SK-N-SH treated with all-trans-retinoic acid at 6 μM for 48 hours (cell line): Measurements from ENCODE around the gene ITIH4.
A peak's percentile ranks its signal among the peaks of the same experiment; 100 is the strongest.

ENCODE experiments used
- ATAC-seq: fragments of 200-7000 bp; cut with Tn5 transposase; 3 replicates; pipeline ENCODE4 v1.9.1; 2020; ENCODE audit warnings: mild to moderate bottlenecking, moderate library complexity
- ARNTL ChIP-seq: fragments of 450-650 bp; formaldehyde crosslinking; IDR thresholded peaks from 2 replicates; pipeline ENCODE4 v1.5.0; 2020; ENCODE audit warnings: low read depth, mild to moderate bottlenecking, moderate library complexity, borderline replicate concordance
- BACH2 ChIP-seq: fragments of 250-450 bp; sonication (Bioruptor Pico); IDR thresholded peaks from 2 replicates; pipeline ENCODE4 v1.9.0; 2021; ENCODE audit warnings: mild to moderate bottlenecking, borderline replicate concordance
- CSDC2 ChIP-seq: fragments of 250-450 bp; sonication (Bioruptor Pico); IDR thresholded peaks from 2 replicates; pipeline ENCODE4 v1.5.0; 2020; ENCODE audit warnings: mild to moderate bottlenecking, moderate library complexity
- CSRNP3 ChIP-seq: fragments of 250-450 bp; sonication (Bioruptor Pico); IDR thresholded peaks from 2 replicates; pipeline ENCODE4 v1.5.1; 2021; ENCODE audit warnings: mild to moderate bottlenecking, moderate library complexity
- ESRRG ChIP-seq: fragments of 250-450 bp; sonication (Bioruptor Pico); IDR thresholded peaks from 2 replicates; pipeline ENCODE4 v1.6.1; 2021; ENCODE audit warnings: mild to moderate bottlenecking
- GLIS3 ChIP-seq: fragments of 250-450 bp; sonication (Bioruptor Pico); IDR thresholded peaks from 2 replicates; pipeline ENCODE4 v1.5.0; 2020; ENCODE audit warnings: mild to moderate bottlenecking, moderate library complexity
- ISL1 ChIP-seq: fragments of 250-450 bp; sonication (Bioruptor Pico); IDR thresholded peaks from 2 replicates; pipeline ENCODE4 v2.1.2; 2022; ENCODE audit warnings: mild to moderate bottlenecking, moderate library complexity
- OSR1 ChIP-seq: fragments of 250-450 bp; sonication (Bioruptor Pico); IDR thresholded peaks from 2 replicates; pipeline ENCODE4 v1.8.0; 2022; ENCODE audit warnings: moderate library complexity, mild to moderate bottlenecking, inconsistent platforms
- PATZ1 ChIP-seq: fragments of 250-450 bp; sonication (Bioruptor Pico); IDR thresholded peaks from 2 replicates; pipeline ENCODE4 v1.8.0; 2020; ENCODE audit warnings: mild to moderate bottlenecking, moderate library complexity, borderline replicate concordance
- POU6F1 ChIP-seq: fragments of 250-450 bp; sonication (Bioruptor Pico); IDR thresholded peaks from 2 replicates; pipeline ENCODE4 v1.8.0; 2021; ENCODE audit warnings: low read depth, mild to moderate bottlenecking, moderate library complexity, borderline replicate concordance
- PPARA ChIP-seq: fragments of 250-450 bp; sonication (Bioruptor Pico); IDR thresholded peaks from 2 replicates; pipeline ENCODE4 v1.5.0; 2020; ENCODE audit warnings: mild to moderate bottlenecking, borderline replicate concordance
- RARB ChIP-seq: fragments of 250-450 bp; sonication (Bioruptor Pico); IDR thresholded peaks from 2 replicates; pipeline ENCODE4 v1.8.0; 2021; ENCODE audit warnings: mild to moderate bottlenecking, moderate library complexity
- SNAI2 ChIP-seq: fragments of 250-450 bp; sonication (Bioruptor Pico); IDR thresholded peaks from 2 replicates; pipeline ENCODE4 v1.5.0; 2020; ENCODE audit warnings: mild to moderate bottlenecking, moderate library complexity
- TCF4 ChIP-seq: fragments of 250-450 bp; sonication (Bioruptor Pico); IDR thresholded peaks from 2 replicates; pipeline ENCODE4 v1.8.0; 2021; ENCODE audit warnings: mild to moderate bottlenecking, moderate library complexity, borderline replicate concordance
- TOX ChIP-seq: fragments of 250-450 bp; sonication (Bioruptor Pico); IDR thresholded peaks from 2 replicates; pipeline ENCODE4 v1.8.0; 2021; ENCODE audit warnings: mild to moderate bottlenecking, moderate library complexity, borderline replicate concordance
- TSHZ2 ChIP-seq: fragments of 250-450 bp; sonication (Bioruptor Pico); IDR thresholded peaks from 2 replicates; pipeline ENCODE4 v1.5.0; 2020; ENCODE audit warnings: mild to moderate bottlenecking, moderate library complexity
- ZC3H10 ChIP-seq: fragments of 250-450 bp; sonication (Bioruptor Pico); IDR thresholded peaks from 2 replicates; pipeline ENCODE4 v1.5.1; 2021; ENCODE audit warnings: mild to moderate bottlenecking, moderate library complexity
- ZFP3 ChIP-seq: fragments of 250-450 bp; sonication (Bioruptor Pico); IDR thresholded peaks from 2 replicates; pipeline ENCODE4 v1.5.0; 2020; ENCODE audit warnings: mild to moderate bottlenecking, moderate library complexity
- ZNF565 ChIP-seq: fragments of 450-650 bp; formaldehyde crosslinking; conservative IDR thresholded peaks from 2 replicates; pipeline ENCODE4 v1.5.0; 2020; ENCODE audit warnings: low read depth, mild to moderate bottlenecking, moderate library complexity
- ZNF70 ChIP-seq: fragments of 450-650 bp; formaldehyde crosslinking; IDR thresholded peaks from 2 replicates; pipeline ENCODE4 v1.5.0; 2020; ENCODE audit warnings: mild to moderate bottlenecking, moderate library complexity
- ZNF8 ChIP-seq: fragments of 450-650 bp; formaldehyde crosslinking; IDR thresholded peaks from 2 replicates; pipeline ENCODE4 v1.5.0; 2020; ENCODE audit warnings: mild to moderate bottlenecking, moderate library complexity
- TF ChIP-seq, protein P1 (sequence below): fragments of 250-450 bp; sonication (Bioruptor Pico); IDR thresholded peaks from 2 replicates; pipeline ENCODE4 v1.5.1; 2020; ENCODE audit warnings: low read depth, mild to moderate bottlenecking, moderate library complexity

Gene ITIH4

GRCh38 chr3:52831500-52832301 is 1.2 kb upstream of the ITIH4 start:
- TF ChIP-seq RARB (CRISPR knock-in tag) (no peak), ZFP3 (CRISPR knock-in tag) (no peak), PPARA (CRISPR knock-in tag) (no peak), TOX (CRISPR knock-in tag) (no peak), TSHZ2 (CRISPR knock-in tag) (no peak), ZC3H10 (CRISPR knock-in tag) (no peak), ZNF565 (CRISPR knock-in tag) (no peak), SNAI2 (CRISPR knock-in tag) (no peak), POU6F1 (CRISPR knock-in tag) (no peak), BACH2 (no peak), OSR1 (CRISPR knock-in tag) (no peak), ESRRG (CRISPR knock-in tag) (no peak), GLIS3 (CRISPR knock-in tag) (no peak), ZNF8 (CRISPR knock-in tag) (no peak)
- TF ChIP-seq, protein P1, sequence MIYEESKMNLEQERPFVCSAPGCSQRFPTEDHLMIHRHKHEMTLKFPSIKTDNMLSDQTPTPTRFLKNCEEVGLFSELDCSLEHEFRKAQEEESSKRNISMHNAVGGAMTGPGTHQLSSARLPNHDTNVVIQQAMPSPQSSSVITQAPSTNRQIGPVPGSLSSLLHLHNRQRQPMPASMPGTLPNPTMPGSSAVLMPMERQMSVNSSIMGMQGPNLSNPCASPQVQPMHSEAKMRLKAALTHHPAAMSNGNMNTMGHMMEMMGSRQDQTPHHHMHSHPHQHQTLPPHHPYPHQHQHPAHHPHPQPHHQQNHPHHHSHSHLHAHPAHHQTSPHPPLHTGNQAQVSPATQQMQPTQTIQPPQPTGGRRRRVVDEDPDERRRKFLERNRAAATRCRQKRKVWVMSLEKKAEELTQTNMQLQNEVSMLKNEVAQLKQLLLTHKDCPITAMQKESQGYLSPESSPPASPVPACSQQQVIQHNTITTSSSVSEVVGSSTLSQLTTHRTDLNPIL (CRISPR knock-in tag) = no peak
- peak; percentile 87 for ATAC-seq

DNA sequence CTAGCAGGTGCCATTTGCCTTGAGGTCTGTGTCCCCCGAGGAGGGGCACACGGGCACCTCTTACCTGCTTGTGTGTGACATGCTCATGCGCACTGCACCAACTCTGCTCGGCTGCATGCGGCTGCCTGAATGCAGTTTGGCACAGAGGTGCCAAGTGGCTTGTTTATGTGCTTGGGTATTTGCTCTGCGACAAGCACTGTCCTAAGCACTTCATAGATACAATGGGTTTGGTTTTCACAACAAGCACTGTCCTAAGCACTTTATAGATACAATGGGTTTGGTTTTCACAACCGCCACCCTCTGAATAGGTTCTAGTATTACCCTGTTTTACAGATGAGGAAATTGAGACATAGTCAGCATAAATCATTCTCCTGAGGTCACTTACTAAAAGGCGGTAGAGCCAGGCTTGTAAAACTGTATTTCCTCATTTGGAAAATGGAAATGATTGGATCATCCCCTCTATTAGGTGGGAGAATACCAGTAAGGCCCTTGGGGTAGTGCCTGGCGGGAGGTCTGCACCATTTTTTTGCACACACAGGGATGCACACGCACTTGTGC is 487 bp downstream of the ITIH4 start:
- no peak for ATAC-seq
- no peak for TF ChIP-seq ISL1 (CRISPR knock-in tag)
- TF ChIP-seq PATZ1 (CRISPR knock-in tag) = no peak
- TF ChIP-seq GLIS3 (CRISPR knock-in tag) = no peak
- no peak for TF ChIP-seq CSDC2 (CRISPR knock-in tag)
- no peak for TF ChIP-seq ZFP3 (CRISPR knock-in tag)
- TF ChIP-seq, protein P1 (CRISPR knock-in tag) = no peak
- TF ChIP-seq TOX (CRISPR knock-in tag) = no peak
- no peak for TF ChIP-seq TSHZ2 (CRISPR knock-in tag)
- TF ChIP-seq CSRNP3 (CRISPR knock-in tag) = no peak
- TF ChIP-seq ARNTL = no peak
- no peak for TF ChIP-seq ZNF565 (CRISPR knock-in tag)
- TF ChIP-seq OSR1 (CRISPR knock-in tag) = no peak
- TF ChIP-seq POU6F1 (CRISPR knock-in tag) = no peak
- no peak for TF ChIP-seq PPARA (CRISPR knock-in tag)
- no peak for TF ChIP-seq RARB (CRISPR knock-in tag)
- no peak for TF ChIP-seq BACH2
- no peak for TF ChIP-seq ZC3H10 (CRISPR knock-in tag)
- no peak for TF ChIP-seq ZNF70
- no peak for TF ChIP-seq TCF4 (CRISPR knock-in tag)
